Suppressor macrophage (primary cell): ENCODE results near the gene SLC6A18.

Source experiments
- DNase-seq, 4 experiments: peaks; one replicate each; pipeline ENCODE4 v3.0.0-alpha.2; 2020 to 2022

The SLC6A18 gene

DNA sequence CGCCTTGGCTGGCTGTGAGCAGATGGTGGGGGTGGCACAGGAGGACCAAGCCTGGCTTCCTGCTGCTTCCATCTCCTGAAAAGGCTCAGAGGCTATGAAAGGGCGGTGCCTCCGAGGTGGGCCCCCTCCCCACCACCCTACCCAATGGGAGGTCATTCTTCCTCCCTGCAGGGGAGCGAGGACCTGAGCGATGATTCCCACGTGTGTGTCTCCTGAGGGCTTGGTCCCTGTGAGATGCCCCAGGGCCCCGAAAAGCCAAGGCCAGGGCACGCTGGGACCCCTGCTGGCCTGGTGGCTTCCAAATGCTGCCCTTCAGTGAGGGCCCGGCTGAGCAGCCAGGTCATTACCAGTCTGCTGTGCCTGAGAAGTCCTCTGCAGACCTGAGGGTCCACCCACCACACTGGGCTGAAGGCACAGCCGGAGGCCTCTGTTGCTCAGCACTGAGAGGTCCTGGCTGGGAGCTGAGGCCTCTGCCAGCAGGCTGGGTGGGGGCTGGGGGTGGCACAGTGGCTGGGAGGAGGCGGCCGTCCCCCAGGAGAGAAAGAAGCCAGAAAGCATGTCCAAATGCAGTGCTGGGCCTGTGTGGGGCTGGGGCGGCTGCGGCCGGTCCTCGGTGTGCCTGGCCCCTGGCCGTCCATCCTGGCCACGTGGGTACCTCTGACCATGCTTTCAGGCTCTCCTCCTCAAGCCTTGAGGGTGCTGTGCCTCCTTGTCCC lies 37.8 kb upstream of the SLC6A18 start:
- DNase-seq, result no peak

DNA sequence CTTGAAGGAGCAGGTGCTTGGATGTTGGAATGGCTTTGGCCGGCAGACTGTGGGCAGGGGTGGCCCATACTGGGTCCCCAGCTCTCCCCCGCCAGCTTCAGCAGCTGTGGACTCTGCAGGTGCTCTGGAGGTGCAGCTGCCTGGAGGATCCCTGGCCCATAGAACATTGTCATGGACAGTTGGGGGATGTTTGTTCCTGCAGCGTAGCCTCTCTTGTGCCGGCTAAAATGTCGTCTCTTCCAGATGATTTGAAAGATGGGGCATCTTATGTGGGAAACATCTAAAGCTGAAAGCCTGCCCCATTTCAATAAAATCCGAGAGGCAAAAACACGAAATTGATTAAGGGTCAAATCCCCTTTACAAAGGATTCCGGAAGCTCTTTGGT lies 37.2 kb upstream of the SLC6A18 start:
- DNase-seq, result no peak

DNA sequence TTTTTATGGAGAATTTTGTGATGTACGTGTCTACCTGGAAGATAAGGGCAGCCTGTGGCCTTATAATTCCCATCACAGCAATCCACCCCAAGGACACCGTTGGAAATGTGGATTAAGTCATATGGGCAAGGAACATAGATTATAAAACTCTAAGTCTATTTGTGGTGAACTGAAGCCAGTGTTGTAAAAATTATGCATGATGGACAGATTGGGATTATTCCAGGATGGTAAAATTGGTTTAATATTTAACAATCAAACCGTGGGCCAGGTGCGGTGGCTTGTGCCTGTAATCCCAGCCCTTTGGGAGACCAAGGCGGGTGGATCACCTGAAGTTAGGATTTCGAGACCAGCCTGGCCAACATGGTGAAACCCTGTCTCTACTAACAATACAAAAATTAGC lies 36.7 kb upstream of the SLC6A18 start:
- DNase-seq, result no peak

DNA sequence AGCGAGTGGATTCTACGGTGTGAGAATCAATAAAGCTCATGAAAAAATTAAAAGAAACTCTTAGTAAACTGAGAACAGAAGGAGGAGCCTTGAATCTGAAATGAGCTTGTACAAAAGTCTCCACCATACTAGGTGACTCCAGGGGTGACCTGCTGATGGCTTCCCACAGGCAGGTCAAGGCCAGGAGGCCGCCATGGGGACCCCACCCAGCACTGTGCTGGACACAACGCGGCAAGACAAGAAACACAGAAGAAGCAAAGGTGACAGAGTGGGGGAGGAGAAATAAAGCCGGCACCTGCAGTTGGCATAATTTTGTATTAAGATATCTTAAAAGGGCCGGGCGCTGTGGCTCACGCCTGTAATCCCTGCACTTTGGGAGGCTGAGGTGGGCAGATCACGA lies 35.9 kb upstream of the SLC6A18 start:
- no peak for DNase-seq

DNA sequence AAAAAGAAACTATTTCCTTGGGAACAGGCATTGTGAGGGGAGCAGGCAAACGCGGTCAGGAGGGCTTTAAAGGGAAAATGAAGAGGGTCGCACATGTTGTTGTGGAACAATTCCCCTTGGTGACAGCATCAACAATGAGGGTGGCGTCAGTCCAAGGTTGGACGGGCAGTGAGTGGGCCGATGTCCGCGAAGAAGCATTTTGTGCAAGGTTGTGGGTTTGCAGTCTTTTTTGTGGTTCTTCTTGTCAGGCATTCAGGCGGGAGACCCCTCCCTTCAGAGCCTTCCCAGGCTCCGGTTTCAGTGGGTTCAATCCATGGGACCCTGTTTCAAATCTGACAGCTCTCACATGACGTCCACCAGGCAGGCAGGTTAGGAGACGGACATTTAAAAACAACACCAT lies 34.9 kb upstream of the SLC6A18 start:
- DNase-seq, result no peak

DNA sequence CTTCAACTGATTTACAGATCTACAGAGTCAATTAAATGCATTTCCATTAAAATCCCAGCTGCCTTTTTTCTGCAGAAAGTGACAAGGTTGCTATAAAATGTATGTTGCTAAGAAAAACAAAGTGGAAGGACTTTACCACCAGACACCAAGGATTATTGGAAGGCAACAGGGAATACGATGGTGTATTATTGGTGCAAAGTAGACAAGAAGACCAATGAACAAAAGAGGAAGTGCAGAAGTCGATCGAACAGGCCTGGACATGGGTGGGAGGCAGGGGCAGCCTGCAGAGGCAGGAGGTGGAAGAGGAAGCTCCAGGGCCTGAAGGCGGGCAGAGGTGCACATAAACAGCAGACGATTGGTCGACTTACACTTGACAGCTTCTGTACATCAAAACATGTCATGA lies 34.3 kb upstream of the SLC6A18 start:
- peak; percentile 52 to 77 (median 66) for DNase-seq

DNA sequence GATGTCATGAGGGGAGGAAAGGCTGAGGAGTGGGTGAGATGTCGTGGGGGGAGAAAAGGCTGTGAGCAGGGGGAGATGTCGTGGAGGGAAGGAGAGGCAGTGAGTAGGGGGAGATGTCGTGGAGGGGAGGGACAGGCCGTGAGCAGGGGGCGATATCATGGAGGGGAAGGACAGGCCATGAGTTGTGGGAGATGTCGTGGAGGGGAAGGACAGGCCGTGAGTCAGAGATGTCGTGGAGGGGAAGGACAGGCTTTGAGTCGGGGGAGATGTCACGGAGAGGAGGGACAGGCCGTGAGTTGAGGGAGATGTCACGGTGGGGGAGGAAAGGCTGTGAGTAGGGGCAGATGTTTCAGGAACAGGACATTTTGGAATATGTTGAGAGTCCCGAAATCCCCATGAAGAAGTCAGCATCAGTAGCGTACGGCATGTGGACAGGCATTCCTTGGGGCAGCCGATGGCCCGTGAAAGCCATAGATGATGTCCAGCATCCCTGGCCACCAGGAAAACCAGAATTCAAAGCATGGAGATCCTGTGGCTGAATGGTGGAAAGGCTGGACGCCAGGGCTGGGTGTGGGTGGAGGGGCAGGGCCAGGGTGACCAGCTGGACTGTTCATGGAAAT lies 32.1 kb upstream of the SLC6A18 start:
- DNase-seq, result no peak

DNA sequence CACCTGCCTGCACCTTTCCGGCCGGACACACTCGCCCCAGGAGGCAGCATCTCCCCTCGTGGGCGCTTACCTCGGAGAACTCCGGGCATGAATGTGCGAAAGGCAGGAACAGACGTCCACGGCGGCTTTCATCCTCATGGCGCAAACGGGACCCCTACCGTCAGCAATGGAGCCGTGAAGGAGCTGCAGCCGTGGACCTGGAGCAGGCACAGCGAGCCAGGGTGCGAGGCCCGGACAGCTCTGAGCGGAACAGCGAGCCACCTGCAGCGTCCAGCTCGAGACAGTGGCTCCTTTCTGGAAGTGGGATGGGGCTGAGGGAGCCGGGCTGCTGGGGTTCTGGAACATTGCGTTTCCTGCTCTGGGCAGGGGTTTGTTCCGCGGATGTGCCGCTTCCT lies 31.6 kb upstream of the SLC6A18 start:
- no peak for DNase-seq

DNA sequence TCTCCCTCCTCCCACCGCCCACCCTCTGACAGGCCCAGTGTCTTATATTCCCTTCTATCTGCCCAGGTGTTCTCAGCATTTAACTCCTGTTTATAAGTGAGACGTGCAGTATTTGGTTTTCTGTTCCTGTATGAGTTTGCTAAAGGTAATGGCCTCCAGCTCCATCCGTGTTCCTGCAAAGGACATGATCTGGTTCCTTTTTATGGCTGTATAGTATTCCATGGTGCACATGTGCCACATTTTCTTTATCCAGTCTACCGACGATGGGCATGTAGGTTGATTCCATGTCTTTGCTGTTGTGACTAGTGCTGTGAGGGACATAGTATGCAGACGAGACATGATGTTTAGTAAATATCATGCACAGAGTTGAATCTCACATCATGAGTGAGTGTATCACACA lies 30.8 kb upstream of the SLC6A18 start:
- DNase-seq, result no peak

DNA sequence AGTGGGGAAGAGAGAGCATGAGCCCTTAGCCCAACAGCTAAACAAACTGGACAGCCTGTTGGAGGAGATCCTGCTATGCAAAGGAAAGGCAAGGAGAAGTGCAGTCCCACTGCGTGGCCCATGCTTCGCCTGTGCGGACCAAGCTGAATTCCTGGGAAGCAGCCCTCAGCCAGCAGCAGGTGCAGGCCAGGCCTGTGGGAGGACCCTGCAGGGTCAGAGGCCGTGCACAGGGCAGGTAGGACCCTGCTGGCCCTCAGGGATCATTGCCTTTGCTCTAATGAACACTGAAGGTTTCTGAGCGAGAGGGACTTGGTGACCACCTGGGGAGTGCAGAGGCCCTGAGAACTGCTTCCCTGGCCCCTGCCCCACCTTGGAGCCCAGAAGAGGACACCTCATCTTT lies 29.7 kb upstream of the SLC6A18 start:
- DNase-seq, result no peak

DNA sequence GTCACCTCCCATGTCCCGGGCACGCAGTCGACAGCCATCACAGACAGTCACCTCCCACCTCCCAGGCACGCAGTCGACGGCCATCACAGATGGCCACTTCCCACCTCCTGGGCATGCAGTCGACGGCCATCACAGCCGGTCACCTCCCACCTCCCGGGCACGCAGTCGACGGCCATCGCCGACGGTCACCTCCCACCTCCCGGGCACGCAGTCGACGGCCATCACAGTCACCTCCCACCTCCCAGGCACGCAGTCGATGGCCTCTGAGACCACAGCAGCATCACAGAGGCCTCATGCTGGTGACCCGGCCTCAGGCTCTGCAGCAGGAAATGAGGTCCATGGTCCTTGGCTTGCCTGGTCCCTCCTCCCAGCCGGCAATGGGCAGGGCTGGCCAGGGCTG lies 29.3 kb upstream of the SLC6A18 start:
- DNase-seq, result no peak

DNA sequence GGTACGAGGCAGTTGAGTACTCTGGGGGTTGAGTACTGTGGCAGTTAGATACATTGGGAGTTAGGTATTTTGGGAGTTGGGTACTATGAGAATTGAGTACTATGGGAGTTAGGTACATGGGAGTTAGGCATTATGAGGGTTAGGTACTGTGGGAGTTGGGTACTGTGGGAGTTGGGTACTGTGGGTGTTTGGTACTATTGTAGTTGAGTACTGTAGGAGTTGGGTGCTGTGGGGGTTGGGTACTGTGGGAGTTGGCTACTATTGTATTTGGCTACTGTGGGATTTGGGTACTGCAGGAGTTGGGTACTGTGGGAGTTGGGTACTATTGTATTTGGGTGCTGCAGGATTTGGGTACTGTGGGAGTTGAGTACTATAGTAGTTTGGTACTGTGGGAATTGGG lies 28.6 kb upstream of the SLC6A18 start:
- no peak for DNase-seq

DNA sequence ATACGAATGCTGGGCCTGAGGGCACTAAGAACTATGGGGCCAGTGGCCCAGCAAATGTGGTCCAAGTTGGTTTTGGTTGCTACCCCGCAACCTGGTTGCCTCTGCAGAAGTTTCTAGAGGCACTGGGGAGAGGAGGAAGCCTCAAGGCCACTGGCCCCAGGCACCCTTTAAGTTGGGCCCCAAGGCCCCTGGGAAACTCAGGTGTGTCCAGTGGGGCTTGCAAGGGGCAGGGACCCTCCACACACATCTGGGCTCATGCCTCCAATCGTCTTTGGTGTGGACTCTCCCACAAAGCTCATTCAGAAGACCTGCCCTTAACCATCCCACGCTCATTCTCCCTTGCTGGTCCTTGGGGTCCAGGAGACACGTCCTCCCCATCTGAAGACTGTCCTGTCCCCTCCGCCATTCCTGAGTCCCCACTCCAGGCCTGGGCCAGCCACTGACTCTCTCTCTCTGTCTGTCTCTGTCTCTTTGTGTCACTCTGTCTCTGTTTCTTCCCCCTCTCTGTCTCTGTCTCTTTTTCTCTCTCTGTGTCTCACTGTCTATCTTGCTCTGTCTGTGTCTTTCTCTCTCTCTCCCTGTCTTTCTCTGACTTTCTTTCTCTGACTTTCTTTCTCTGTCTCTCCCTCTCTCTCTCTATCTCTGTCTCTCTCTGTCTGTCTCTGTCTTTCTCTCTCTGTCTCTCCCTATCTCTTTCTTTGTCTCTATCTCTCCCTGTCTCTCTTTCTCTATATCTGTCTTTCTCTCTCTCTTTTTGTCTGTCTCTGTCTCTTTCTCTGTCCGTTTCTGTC lies 27.1 kb upstream of the SLC6A18 start:
- DNase-seq, result no peak

DNA sequence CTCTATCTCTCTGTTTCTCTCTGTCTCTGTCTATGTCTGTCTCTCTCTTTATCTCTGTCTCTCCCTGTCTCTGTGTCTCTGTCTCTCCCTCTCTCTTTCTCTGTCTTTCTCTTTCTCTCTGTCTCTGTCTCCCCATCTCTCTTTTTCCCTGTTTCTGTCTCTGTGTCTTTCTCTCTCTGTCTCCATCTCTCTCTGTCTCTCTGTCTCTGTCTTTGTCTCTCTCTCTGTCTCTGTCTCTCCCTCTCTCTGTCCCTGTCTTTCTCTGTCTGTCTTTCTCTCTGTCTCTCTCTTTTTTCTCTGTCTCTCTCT lies 25.9 kb upstream of the SLC6A18 start:
- DNase-seq, result no peak

DNA sequence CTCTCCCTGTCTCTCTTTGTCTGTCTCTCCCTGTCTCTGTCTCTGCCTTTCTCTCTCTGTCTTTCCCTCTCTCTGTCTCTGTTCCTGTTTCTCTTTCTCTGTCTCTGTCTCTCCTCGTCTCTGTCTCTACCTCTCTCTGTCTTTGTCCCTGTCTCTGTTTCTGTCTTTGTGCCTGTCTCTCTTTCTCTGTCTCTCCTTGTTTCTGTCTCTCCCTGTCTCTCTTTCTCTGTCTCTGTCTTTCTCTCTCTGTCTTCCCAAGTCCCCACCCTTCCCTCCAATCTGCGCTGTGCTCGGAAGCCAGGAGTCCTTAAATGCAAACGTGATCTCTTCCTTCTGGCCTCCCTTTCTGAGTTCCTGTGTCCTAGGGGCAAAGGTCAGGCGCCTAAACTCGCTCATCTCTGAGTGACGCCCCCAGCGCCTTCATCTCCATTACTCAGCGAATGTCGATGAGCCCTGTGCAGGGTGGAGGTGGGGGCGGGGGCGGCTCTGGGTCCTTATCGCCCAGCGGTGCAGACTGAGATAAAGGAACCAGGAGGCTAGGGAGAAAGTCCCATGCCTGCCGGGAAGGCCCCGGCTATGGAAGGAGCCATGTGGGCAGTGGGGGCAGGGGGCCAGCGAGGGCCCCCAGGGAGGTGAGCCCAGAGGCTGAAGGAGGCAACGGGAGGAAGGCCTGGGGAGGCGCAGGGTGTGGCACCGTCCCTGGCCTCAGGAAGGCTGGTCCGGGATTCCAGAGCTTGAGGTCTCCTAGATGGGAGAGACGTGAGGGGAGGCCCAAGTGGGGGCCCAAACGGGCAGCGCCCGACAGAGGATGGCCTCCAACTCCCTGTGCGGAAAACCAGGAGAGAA lies 25.3 kb upstream of the SLC6A18 start:
- no peak for DNase-seq

DNA sequence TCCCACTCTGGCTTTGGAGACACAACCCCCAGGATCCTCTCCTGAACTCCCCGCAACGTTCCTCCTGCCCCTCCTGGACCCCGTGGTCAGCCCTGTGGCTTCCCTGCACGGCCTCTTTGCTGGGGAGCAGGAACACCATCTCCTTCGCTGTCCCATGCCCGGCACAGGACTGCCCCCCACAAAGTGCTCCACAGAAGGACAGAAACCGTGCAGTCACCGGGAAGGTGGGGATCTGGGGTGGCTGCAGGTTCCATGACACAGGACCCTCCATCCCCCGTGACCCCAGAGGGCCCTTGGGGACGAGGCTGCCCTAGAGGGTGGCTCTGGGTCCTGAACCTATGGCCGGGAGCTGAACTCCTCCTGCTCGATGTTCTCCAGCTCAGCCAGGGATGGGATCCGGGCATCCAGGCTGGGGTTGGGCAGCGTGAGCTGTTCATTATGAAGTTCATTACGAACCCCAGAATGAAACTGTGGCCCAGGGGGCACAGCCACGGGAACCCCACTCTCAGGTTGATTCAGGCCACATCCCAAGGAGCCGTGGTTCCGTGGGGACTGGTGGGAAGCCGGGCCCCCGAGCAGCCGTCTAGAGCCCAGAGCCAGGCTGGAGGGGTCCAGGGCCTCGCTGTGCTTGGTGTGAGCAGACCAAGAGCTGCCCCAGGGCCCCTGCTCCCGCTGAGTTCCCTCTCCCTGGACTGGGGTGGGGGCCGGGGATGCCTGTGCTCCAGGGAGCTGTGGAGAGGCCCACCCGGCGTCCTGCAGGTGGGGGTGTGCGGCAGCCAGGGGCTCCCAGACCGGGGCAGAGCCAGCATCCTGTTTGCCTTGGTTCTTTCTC lies 24.5 kb upstream of the SLC6A18 start:
- DNase-seq, result no peak

DNA sequence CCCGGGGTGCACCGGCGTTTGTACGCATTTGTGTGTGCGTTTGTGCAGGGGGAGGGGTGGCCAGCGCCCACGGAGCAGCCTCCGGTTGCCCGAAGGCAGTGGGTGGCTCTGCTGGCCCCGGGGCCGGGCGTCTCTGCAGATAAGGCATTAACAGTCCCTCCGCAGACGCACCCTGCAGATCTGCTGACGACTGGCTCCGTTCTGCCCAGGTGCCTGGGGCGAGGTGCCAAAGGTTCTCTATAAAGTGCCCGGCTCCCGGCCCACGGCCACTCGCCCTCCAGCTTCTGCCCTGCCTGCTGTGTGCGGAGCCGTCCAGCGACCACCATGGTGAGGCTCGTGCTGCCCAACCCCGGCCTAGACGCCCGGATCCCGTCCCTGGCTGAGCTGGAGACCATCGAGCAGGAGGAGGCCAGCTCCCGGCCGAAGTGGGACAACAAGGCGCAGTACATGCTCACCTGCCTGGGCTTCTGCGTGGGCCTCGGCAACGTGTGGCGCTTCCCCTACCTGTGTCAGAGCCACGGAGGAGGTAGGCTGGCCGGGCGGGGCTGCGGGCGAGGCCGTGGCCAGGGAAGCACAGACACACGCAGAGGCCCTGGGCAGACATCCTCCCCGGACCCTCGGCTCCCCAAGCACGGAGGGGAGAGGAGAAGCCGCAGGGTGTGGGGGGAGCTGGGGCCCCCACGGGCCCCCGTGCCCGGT lies 23.7 kb upstream of the SLC6A18 start, which contains the start of gene SLC6A19:
SLC6A19 (plus strand) TSS at position 269 of the 699 bp plus-strand sequence; CDS start at position 325, 56 bp downstream.
- no peak for DNase-seq

DNA sequence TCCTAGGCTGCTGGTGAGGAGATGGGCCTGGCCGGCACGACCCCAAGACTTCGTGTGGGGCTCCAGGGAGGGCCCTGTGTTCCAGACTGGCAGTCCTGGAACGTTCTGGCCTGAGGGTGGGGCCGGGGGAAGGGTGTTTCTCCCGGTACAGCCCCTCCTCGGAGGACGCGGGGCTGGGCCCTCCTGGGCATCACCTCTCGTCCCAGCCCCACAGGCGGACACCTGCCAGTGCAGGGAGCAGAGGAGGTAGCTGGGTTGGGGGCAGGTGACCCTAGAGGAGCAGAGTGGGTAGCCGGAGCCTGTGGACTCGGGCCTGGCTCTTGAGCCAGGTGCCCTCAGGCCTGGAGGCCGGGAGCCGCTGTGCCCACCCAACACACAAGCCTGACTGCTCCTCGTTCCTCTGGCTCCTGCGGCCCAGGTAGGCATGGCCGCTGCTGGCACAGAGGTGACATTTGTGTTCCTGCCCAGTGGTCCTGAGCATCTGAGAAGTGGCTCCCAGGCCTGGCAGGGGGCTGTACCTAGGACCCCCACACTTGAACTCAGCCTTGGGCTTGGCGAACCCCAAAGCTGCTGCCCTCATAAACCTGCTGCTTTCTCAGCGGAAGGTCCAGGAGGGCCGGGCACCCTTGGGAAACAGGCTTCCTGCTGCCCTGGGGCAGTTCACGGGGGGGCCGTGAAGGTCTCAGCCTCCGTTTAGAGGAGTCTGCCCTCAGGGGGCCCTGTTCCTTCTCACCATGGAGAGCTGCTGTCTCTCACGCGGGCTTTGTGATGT lies 23.0 kb upstream of the SLC6A18 start:
- no peak for DNase-seq

DNA sequence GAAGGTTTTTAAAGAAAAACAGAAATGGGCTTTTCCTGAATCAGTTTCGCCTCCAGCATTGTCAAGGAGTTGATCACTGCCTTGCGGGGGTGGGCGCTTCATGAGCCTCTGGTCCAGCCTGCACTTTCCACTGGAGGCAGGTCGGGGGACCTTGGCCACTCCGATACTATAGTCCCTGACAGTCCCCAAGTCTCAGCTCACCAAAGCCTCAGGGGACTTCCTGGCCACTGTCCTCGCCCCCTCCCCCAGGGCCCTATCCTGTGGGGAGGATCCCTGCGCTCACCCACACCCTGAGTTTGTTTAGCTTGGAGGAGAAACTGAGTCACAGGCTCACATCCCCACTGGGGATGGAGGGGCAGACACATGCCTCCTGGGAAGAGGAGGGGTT lies 22.4 kb upstream of the SLC6A18 start:
- DNase-seq, result no peak

DNA sequence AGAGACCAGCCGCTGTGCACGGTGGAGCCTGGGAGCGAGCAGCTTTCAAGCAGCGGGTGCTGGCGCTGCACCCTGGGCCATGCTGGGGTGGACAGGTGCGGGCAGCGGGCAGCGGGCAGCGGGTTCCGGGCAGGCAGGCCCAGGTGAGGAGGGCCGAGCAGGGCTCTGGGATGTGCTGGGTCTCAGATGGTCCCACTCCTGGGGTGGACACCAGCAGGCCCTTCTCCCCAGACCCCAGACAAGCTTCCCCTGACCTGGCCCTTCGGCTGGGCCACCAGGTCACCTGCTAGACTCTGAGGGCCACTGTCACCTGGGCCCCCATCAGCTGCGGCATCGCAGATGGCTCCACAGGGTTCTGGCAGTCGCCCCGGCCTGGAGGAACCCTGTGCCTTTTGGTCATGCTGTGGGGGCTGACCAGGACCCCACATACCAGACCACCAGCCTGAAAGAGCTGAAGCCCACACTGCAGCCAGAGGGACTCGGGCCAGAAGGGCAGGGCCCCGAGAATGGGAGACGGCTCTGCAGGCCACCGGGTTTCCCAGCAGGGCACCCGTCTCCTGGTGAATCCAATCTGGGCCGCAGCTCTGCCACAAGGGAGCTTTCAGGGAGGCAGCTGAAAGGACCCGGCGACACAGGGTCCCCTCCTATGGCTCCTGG lies 21.7 kb upstream of the SLC6A18 start:
- DNase-seq, result no peak
